Measurements from ENCODE around the gene FXYD4.

- TF ChIP-seq CTCF (IDR thresholded peaks at IDR 0.05) (no peak), POLR2A (IDR thresholded peaks at IDR 0.05) (no peak), EP300 (IDR thresholded peaks at IDR 0.05) (no peak)
Measured at GRCh38 chr10:43377424-43377883, 6.0 kb downstream of the FXYD4 start.
